SU-DHL-6 (cell line): ENCODE measurements around the gene S1PR3.

Source experiments
- H2AFZ ChIP-seq: fragments of 200-600 bp; sonication (generic); 2 replicates; pipeline ENCODE4 v1.6.1; 2014; ENCODE audit warnings: low read depth, mild to moderate bottlenecking, moderate library complexity, mixed read lengths, antibody characterized with exemption, low read length; ENCODE audit not compliant: severe bottlenecking
- H3F3A ChIP-seq: fragments of 200-600 bp; shearing (Covaris generic); 2 replicates; pipeline ENCODE4 v1.6.0; 2016; ENCODE audit warnings: antibody characterized with exemption, mild to moderate bottlenecking; ENCODE audit not compliant: insufficient read depth
- H3K27ac ChIP-seq: fragments of 200-600 bp; sonication (generic); 2 replicates; pipeline ENCODE4 v1.5.1; 2016; ENCODE audit warnings: low read depth, mild to moderate bottlenecking, low read length, moderate library complexity, mixed read lengths
- H3K27me3 ChIP-seq: fragments of 200-600 bp; sonication (generic), shearing (Covaris generic); 2 replicates; pipeline ENCODE4 v1.6.0; 2014; ENCODE audit warnings: mild to moderate bottlenecking, low read length
- H3K36me3 ChIP-seq: fragments of 200-600 bp; sonication (generic); 2 replicates; pipeline ENCODE4 v1.6.1; 2014; ENCODE audit warnings: mild to moderate bottlenecking, low read length, mixed read lengths
- H3K4me2 ChIP-seq: fragments of 300-600, 200-600 bp; shearing (Covaris generic), sonication (generic); 2 replicates; pipeline ENCODE4 v1.6.0; 2014; ENCODE audit warnings: low read length, low read depth, mild to moderate bottlenecking; ENCODE audit not compliant: poor library complexity, severe bottlenecking
- H3K4me3 ChIP-seq: fragments of 200-600 bp; sonication (generic); 2 replicates; pipeline ENCODE4 v1.5.1; 2014; ENCODE audit warnings: antibody characterized with exemption, low read length, mild to moderate bottlenecking, mixed read lengths; ENCODE audit not compliant: insufficient read depth, poor library complexity, severe bottlenecking
- H3K79me2 ChIP-seq: fragments of 200-600 bp; sonication (generic); 2 replicates; pipeline ENCODE4 v1.6.1; 2014; ENCODE audit warnings: mild to moderate bottlenecking, low read length, moderate library complexity; ENCODE audit not compliant: insufficient read depth
- H3K9ac ChIP-seq: fragments of 200-600 bp; sonication (generic); 2 replicates; pipeline ENCODE4 v1.7.0; 2014; ENCODE audit warnings: mild to moderate bottlenecking, low read length
- H3K9me2 ChIP-seq: fragments of 200-600 bp; sonication (generic); replicated peaks from 2 replicates; pipeline ENCODE4 v1.6.1; 2014; ENCODE audit warnings: low read length; ENCODE audit not compliant: insufficient read depth
- H3K9me3 ChIP-seq: fragments of 200-600 bp; sonication (generic); 2 replicates; pipeline ENCODE4 v1.6.1; 2014; ENCODE audit warnings: low read length, mixed read lengths; ENCODE audit not compliant: insufficient read depth
- H4K20me1 ChIP-seq: fragments of 200-600 bp; sonication (generic); 2 replicates; pipeline ENCODE4 v1.6.1; 2014; ENCODE audit warnings: low read depth, mild to moderate bottlenecking, antibody characterized with exemption, low read length, moderate library complexity, mixed read lengths
- CTCF ChIP-seq: fragments of 200-600 bp; sonication (generic); IDR thresholded peaks from one replicate; pipeline ENCODE4 v1.5.1; 2017; ENCODE audit warnings: antibody characterized with exemption, mild to moderate bottlenecking, low read length, moderate library complexity; ENCODE audit not compliant: insufficient read depth, poor library complexity, severe bottlenecking
- EZH2phosphoT487 ChIP-seq: fragments of 200-600 bp; sonication (generic), shearing (Covaris generic); conservative IDR thresholded peaks from 2 replicates; pipeline ENCODE4 v1.6.1; 2018; ENCODE audit warnings: mild to moderate bottlenecking, antibody characterized with exemption, low read length, moderate library complexity, mixed read lengths

The S1PR3 gene

GRCh38 chr9:88945636-88946333 lies 45.5 kb upstream of the S1PR3 start:
- no peak for TF ChIP-seq CTCF
- no peak for TF ChIP-seq EZH2phosphoT487
- H3K4me3 ChIP-seq: no peak overlapping the region
- H3F3A ChIP-seq: no peaks in the 10 kb centered on the region

GRCh38 chr9:88947581-88948573 lies 43.4 kb upstream of the S1PR3 start:
- Histone ChIP-seq H3K9me2 (no peaks in the 10 kb centered on the region), H3K27me3 (no peaks in the 10 kb centered on the region), H3K9ac (no peak overlapping the region), H3F3A (no peaks in the 10 kb centered on the region), H3K79me2 (no peaks in the 10 kb centered on the region), H3K4me3 (no peak overlapping the region), H2AFZ (no peak overlapping the region), H3K27ac (no peak overlapping the region), H4K20me1 (no peaks in the 10 kb centered on the region), H3K9me3 (no peaks in the 10 kb centered on the region), H3K36me3 (no peaks in the 10 kb centered on the region), H3K4me2 (no peak overlapping the region)
- TF ChIP-seq CTCF: no peak
- no peak for TF ChIP-seq EZH2phosphoT487

More at GRCh38 chr9:88945636-88946333, 45.5 kb upstream of the S1PR3 start:
- H3K27me3 ChIP-seq: no peaks in the 10 kb centered on the region
- H3K9me3 ChIP-seq: no peaks in the 10 kb centered on the region
- no peak overlapping the region for H3K9ac ChIP-seq
- no peaks in the 10 kb centered on the region for H4K20me1 ChIP-seq
- no peaks in the 10 kb centered on the region for H3K79me2 ChIP-seq
- no peak overlapping the region for H3K4me2 ChIP-seq
- H2AFZ ChIP-seq: no peak overlapping the region
- H3K9me2 ChIP-seq: no peaks in the 10 kb centered on the region
- H3K27ac ChIP-seq: no peak overlapping the region
- H3K36me3 ChIP-seq: no peaks in the 10 kb centered on the region

GRCh38 chr9:88949425-88949824 lies 41.8 kb upstream of the S1PR3 start:
- Histone ChIP-seq H3K9me3 (no peaks in the 10 kb centered on the region), H2AFZ (no peak overlapping the region)

More at GRCh38 chr9:88949425-88949824, 41.8 kb upstream of the S1PR3 start:
- no peaks in the 10 kb centered on the region for H3K36me3 ChIP-seq
- H3K79me2 ChIP-seq: no peaks in the 10 kb centered on the region
- no peaks in the 10 kb centered on the region for H3K27me3 ChIP-seq
- H3K9ac ChIP-seq: no peak overlapping the region
- H3K9me2 ChIP-seq: no peaks in the 10 kb centered on the region
- no peaks in the 10 kb centered on the region for H4K20me1 ChIP-seq
- TF ChIP-seq EZH2phosphoT487: no peak
- TF ChIP-seq CTCF: no peak
- H3K4me3 ChIP-seq: no peak overlapping the region
- H3K4me2 ChIP-seq: no peak overlapping the region
- H3K27ac ChIP-seq: no peak overlapping the region
- H3F3A ChIP-seq: no peaks in the 10 kb centered on the region
